WTC11 (cell line): ENCODE measurements around the gene KCNK16.

Experiments used
- ATF2 ChIP-seq: sonication (generic); formaldehyde crosslinking; IDR thresholded peaks from 2 replicates; pipeline ENCODE4 v1.8.1; 2022; ENCODE audit warnings: low read depth, missing genetic modification reagents, borderline replicate concordance
- ATF3 ChIP-seq: sonication (generic); formaldehyde crosslinking; conservative IDR thresholded peaks from 2 replicates; pipeline ENCODE4 v1.8.1; 2022; ENCODE audit warnings: mild to moderate bottlenecking, missing genetic modification reagents
- CREB1 ChIP-seq: sonication (generic); formaldehyde crosslinking; IDR thresholded peaks from 2 replicates; pipeline ENCODE4 v1.8.0; 2023; ENCODE audit warnings: mild to moderate bottlenecking, missing genetic modification reagents
- CTCF ChIP-seq: fragments of 200-600 bp; IDR thresholded peaks from 2 replicates; pipeline ENCODE4 v1.8.0; 2022; ENCODE audit warnings: antibody characterized with exemption
- GABPB1 ChIP-seq: sonication (generic); formaldehyde crosslinking; IDR thresholded peaks from 2 replicates; pipeline ENCODE4 v1.8.1; 2023; ENCODE audit warnings: mild to moderate bottlenecking, missing genetic modification reagents
- HMGA2 ChIP-seq: fragments of 250-450 bp; sonication (Bioruptor Pico); IDR thresholded peaks from 2 replicates; pipeline ENCODE4 v1.4.0; 2021; ENCODE audit warnings: mild to moderate bottlenecking, moderate library complexity
- KAT7 ChIP-seq: sonication (generic); formaldehyde crosslinking; IDR thresholded peaks from 2 replicates; pipeline ENCODE4 v1.8.1; 2023; ENCODE audit warnings: missing genetic modification reagents, mild to moderate bottlenecking, borderline replicate concordance
- NR1H2 ChIP-seq: sonication (generic); formaldehyde crosslinking; IDR thresholded peaks from 2 replicates; pipeline ENCODE4 v1.9.0; 2021; ENCODE audit warnings: mild to moderate bottlenecking, moderate library complexity, missing genetic modification reagents
- SOX15 ChIP-seq: fragments of 250-450 bp; sonication (Bioruptor Pico); IDR thresholded peaks from 2 replicates; pipeline ENCODE4 v1.9.0; 2021; ENCODE audit warnings: mild to moderate bottlenecking
- SP1 ChIP-seq: sonication (generic); formaldehyde crosslinking; conservative IDR thresholded peaks from 2 replicates; pipeline ENCODE4 v1.8.1; 2022; ENCODE audit warnings: missing genetic modification reagents
- TEAD4 ChIP-seq: sonication (generic); formaldehyde crosslinking; IDR thresholded peaks from 2 replicates; pipeline ENCODE4 v1.8.0; 2022; ENCODE audit warnings: mild to moderate bottlenecking, missing genetic modification reagents

- TF ChIP-seq CREB1 (CRISPR knock-in tag) (no peak), CTCF (no peak), SP1 (CRISPR knock-in tag) (no peak), ATF2 (CRISPR knock-in tag) (no peak), TEAD4 (CRISPR knock-in tag) (no peak), ATF3 (CRISPR knock-in tag) (no peak), KAT7 (CRISPR knock-in tag) (no peak), GABPB1 (no peak), SOX15 (CRISPR knock-in tag) (no peak), NR1H2 (CRISPR knock-in tag) (no peak), HMGA2 (no peak)
Measured at GRCh38 chr6:39341937-39342336, 19.4 kb upstream of the KCNK16 start.
